Measurements from ENCODE around the gene PABPN1. TPM values are rescaled to one million over a fixed set of nuclear protein-coding genes. Genes with fewer than 3 reads are reported as not detected.
A peak's percentile ranks its signal among the peaks of the same experiment; 100 is the strongest.

PABPN1 gene
- total and polyA plus RNA-seq, 2 of the 13 experiments (the other 11 are each of a cell fraction or from before 2014, with no cell fraction given), result 233 to 524 TPM

GRCh38 chr14:23320584-23321571 lies at the start of gene PABPN1 (continued):
- TF ChIP-seq ARID4A (CRISPR knock-in tag; IDR thresholded peaks at IDR 0.05; ENCODE audit: borderline replicate concordance) (peak; percentile 90; the same call in 1 of the 2 replicates), PCBP1 (IDR thresholded peaks at IDR 0.05; ENCODE audit: borderline replicate concordance, low read depth, low read length) (no peak), REST (IDR thresholded peaks at IDR 0.05; ENCODE audit: borderline replicate concordance in 1 of 2, low read depth in 1 of 2, low read length in 2 of 2) (peak in 1 of 2 experiments; percentile 69; a peak in 2 of 4 replicates), ZBTB2 (CRISPR knock-in tag; IDR thresholded peaks at IDR 0.05; ENCODE audit: low read depth) (peak; percentile 98), CBFB (CRISPR knock-in tag; IDR thresholded peaks at IDR 0.05) (peak; percentile 97), ZNF260 (CRISPR knock-in tag; IDR thresholded peaks at IDR 0.05; ENCODE audit: borderline replicate concordance, low read depth) (peak; percentile 92; the same call in 1 of the 2 replicates), ZNF761 (CRISPR knock-in tag; conservative IDR thresholded peaks at IDR 0.05) (peak; percentile 98), AGO2 (optimal IDR thresholded peaks at IDR 0.05; ENCODE audit: low read depth, low read length) (peak; percentile 95), AGO1 (IDR thresholded peaks at IDR 0.05; ENCODE audit: low read depth, low read length, poor library complexity, severe bottlenecking) (peak; percentile 96), TEAD3 (CRISPR knock-in tag; optimal IDR thresholded peaks at IDR 0.05; ENCODE audit: borderline replicate concordance) (peak; percentile 70), ZSCAN21 (CRISPR knock-in tag; IDR thresholded peaks at IDR 0.05; ENCODE audit: borderline replicate concordance) (no peak; the same call in 1 of the 2 replicates), ATM (IDR thresholded peaks at IDR 0.05; ENCODE audit: borderline replicate concordance) (no peak), ZKSCAN1 (IDR thresholded peaks at IDR 0.05; ENCODE audit: low read length) (no peak; the same call in 1 of the 2 replicates), KDM6A (CRISPR knock-in tag; IDR thresholded peaks at IDR 0.05; ENCODE audit: low read depth) (peak; percentile 69), MED13 (CRISPR knock-in tag; IDR thresholded peaks at IDR 0.05) (peak; percentile 90; the same call in 1 of the 2 replicates), TGIF2 (CRISPR knock-in tag; IDR thresholded peaks at IDR 0.05) (no peak), HMGA1 (CRISPR knock-in tag; conservative IDR thresholded peaks at IDR 0.05) (no peak)
